ENCODE results near the gene PIP5K1C. TPM values are rescaled to one million over a fixed set of nuclear protein-coding genes. Genes with fewer than 3 reads are reported as not detected.

PIP5K1C gene
- polyA plus RNA-seq, 1 donor (not counting 4 experiments of a cell fraction or from before 2014, with no cell fraction given): 3.6 TPM

- no peaks in the 10 kb centered on the region for H3K36me3 ChIP-seq (ENCODE audit: control insufficient read depth in 2 of 2, extremely low read depth in 1 of 2, insufficient read depth in 2 of 2, low read length in 2 of 2)
- H3K9ac ChIP-seq (ENCODE audit: control insufficient read depth, extremely low read depth, insufficient read depth, low read length): no peak overlapping the region
- dilution Hi-C loops (cut with MboI; ENCODE audit: extremely low pct_ligation_motif_present, low sequenced_read_pairs): no loop called here
- no peak for DNase-seq (ENCODE audit: low read depth, low spot score)
- peaks cover 41% of the 10 kb centered on the region for H3K27me3 ChIP-seq (ENCODE audit: control insufficient read depth, extremely low read depth, insufficient read depth, low read length)
- H3K9me3 ChIP-seq (ENCODE audit: control insufficient read depth, low read depth, low read length): no peaks in the 10 kb centered on the region
- H2AFZ ChIP-seq (ENCODE audit: control insufficient read depth, low read length): no peak overlapping the region
- H3K4me2 ChIP-seq (ENCODE audit: control insufficient read depth, extremely low read depth, insufficient read depth, low read depth, low read length): no peak overlapping the region
- no peak overlapping the region for H3K27ac ChIP-seq (ENCODE audit: control insufficient read depth, insufficient read depth, low read length)
- no peak overlapping the region for H3K4me3 ChIP-seq (ENCODE audit: control insufficient read depth in 2 of 3, extremely low read depth in 1 of 3, insufficient read depth in 2 of 3, low read depth in 1 of 3, low read length in 3 of 3)
- no peaks in the 10 kb centered on the region for H3K79me2 ChIP-seq (ENCODE audit: control insufficient read depth, insufficient read depth, low read length)
- TF ChIP-seq, protein P1, sequence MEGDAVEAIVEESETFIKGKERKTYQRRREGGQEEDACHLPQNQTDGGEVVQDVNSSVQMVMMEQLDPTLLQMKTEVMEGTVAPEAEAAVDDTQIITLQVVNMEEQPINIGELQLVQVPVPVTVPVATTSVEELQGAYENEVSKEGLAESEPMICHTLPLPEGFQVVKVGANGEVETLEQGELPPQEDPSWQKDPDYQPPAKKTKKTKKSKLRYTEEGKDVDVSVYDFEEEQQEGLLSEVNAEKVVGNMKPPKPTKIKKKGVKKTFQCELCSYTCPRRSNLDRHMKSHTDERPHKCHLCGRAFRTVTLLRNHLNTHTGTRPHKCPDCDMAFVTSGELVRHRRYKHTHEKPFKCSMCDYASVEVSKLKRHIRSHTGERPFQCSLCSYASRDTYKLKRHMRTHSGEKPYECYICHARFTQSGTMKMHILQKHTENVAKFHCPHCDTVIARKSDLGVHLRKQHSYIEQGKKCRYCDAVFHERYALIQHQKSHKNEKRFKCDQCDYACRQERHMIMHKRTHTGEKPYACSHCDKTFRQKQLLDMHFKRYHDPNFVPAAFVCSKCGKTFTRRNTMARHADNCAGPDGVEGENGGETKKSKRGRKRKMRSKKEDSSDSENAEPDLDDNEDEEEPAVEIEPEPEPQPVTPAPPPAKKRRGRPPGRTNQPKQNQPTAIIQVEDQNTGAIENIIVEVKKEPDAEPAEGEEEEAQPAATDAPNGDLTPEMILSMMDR (optimal IDR thresholded peaks at IDR 0.05 in 1 of 3, IDR thresholded peaks at IDR 0.05 in 1 of 3, conservative IDR thresholded peaks at IDR 0.05 in 1 of 3; ENCODE audit: extremely low read depth in 1 of 3, insufficient read depth in 2 of 3, low read length in 3 of 3): no peak
- peak; percentile 90 for TF ChIP-seq EZH2 (IDR thresholded peaks at IDR 0.05; ENCODE audit: low read length)
- no peaks in the 10 kb centered on the region for H3K9me1 ChIP-seq (ENCODE audit: control insufficient read depth, extremely low read depth, insufficient read depth, low read length)
- H3K4me1 ChIP-seq (ENCODE audit: control insufficient read depth, extremely low read depth, insufficient read depth, low read length): no peaks in the 10 kb centered on the region
- FAIRE-seq: no peak
- no peaks in the 10 kb centered on the region for H4K20me1 ChIP-seq (ENCODE audit: control insufficient read depth, extremely low read depth, insufficient read depth, low read length)
Observed at GRCh38 chr19:3721887-3722442, 21.7 kb upstream of the PIP5K1C start.

GRCh38 chr19:3721131-3721886, 21.0 kb upstream of the PIP5K1C start:
- dilution Hi-C loops (cut with MboI; ENCODE audit: extremely low pct_ligation_motif_present, low sequenced_read_pairs): no loop called here
- TF ChIP-seq, protein P1 (optimal IDR thresholded peaks at IDR 0.05 in 1 of 3, IDR thresholded peaks at IDR 0.05 in 1 of 3, conservative IDR thresholded peaks at IDR 0.05 in 1 of 3; ENCODE audit: extremely low read depth in 1 of 3, insufficient read depth in 2 of 3, low read length in 3 of 3): no peak
- no peak for TF ChIP-seq EZH2 (IDR thresholded peaks at IDR 0.05; ENCODE audit: low read length)
- no peaks in the 10 kb centered on the region for H3K9me1 ChIP-seq (ENCODE audit: control insufficient read depth, extremely low read depth, insufficient read depth, low read length)
- no peaks in the 10 kb centered on the region for H4K20me1 ChIP-seq (ENCODE audit: control insufficient read depth, extremely low read depth, insufficient read depth, low read length)
- no peak overlapping the region for H2AFZ ChIP-seq (ENCODE audit: control insufficient read depth, low read length)
- no peaks in the 10 kb centered on the region for H3K4me1 ChIP-seq (ENCODE audit: control insufficient read depth, extremely low read depth, insufficient read depth, low read length)
- H3K4me2 ChIP-seq (ENCODE audit: control insufficient read depth, extremely low read depth, insufficient read depth, low read depth, low read length): no peak overlapping the region
- FAIRE-seq (no peak), DNase-seq (ENCODE audit: low read depth, low spot score) (no peak)
- no peak overlapping the region for H3K4me3 ChIP-seq (ENCODE audit: control insufficient read depth in 2 of 3, extremely low read depth in 1 of 3, insufficient read depth in 2 of 3, low read depth in 1 of 3, low read length in 3 of 3)
- H3K9me3 ChIP-seq (ENCODE audit: control insufficient read depth, low read depth, low read length): no peaks in the 10 kb centered on the region
- H3K79me2 ChIP-seq (ENCODE audit: control insufficient read depth, insufficient read depth, low read length): no peaks in the 10 kb centered on the region
- H3K9ac ChIP-seq (ENCODE audit: control insufficient read depth, extremely low read depth, insufficient read depth, low read length): no peak overlapping the region
- H3K27me3 ChIP-seq (ENCODE audit: control insufficient read depth, extremely low read depth, insufficient read depth, low read length): peaks cover 41% of the 10 kb centered on the region
- H3K27ac ChIP-seq (ENCODE audit: control insufficient read depth, insufficient read depth, low read length): no peak overlapping the region
- no peaks in the 10 kb centered on the region for H3K36me3 ChIP-seq (ENCODE audit: control insufficient read depth in 2 of 2, extremely low read depth in 1 of 2, insufficient read depth in 2 of 2, low read length in 2 of 2)

Data from keratinocyte (primary cell).